Heart left ventricle (tissue), 16 donors: ENCODE results near the gene KREMEN1. TPM values are rescaled to one million over a fixed set of nuclear protein-coding genes. Genes with fewer than 3 reads are reported as not detected.

ENCODE experiments used
- ATAC-seq, 4 donors: fragments of 200-7000 bp; cut with Tn5 transposase; one replicate each; pipeline ENCODE4 v1.9.1; 2020 to 2022; ENCODE audit warnings: moderate library complexity in 4 of 4, mild to moderate bottlenecking in 3 of 4, moderate number of reproducible peaks in 1 of 4
- DNase-seq, 5 donors: peaks; one replicate each; pipeline ENCODE4 v3.0.0-alpha.2; 2020
- H3K27ac ChIP-seq, 12 donors: fragments of 200-600 bp; sonication (generic) in 4 of 12; one replicate each; pipeline versions ENCODE4 v1.5.0 to v1.8.0; 2016 to 2022; ENCODE audit warnings: mild to moderate bottlenecking in 2 of 12
- H3K27me3 ChIP-seq, 9 donors: fragments of 200-600 bp; sonication (generic) in 2 of 9; one replicate each; pipeline versions ENCODE4 v1.5.1 to v1.8.0; 2016 to 2022; ENCODE audit warnings: mild to moderate bottlenecking in 3 of 9
- H3K36me3 ChIP-seq, 9 donors: fragments of 200-600 bp; sonication (generic) in 2 of 9; one replicate each; pipeline versions ENCODE4 v1.5.0 to v1.8.0; 2018 to 2022; ENCODE audit warnings: mild to moderate bottlenecking in 2 of 9
- H3K4me1 ChIP-seq, 12 donors: fragments of 200-600 bp; sonication (generic) in 4 of 12; one replicate each; pipeline versions ENCODE4 v1.5.0 to v1.8.0; 2016 to 2022; ENCODE audit warnings: mild to moderate bottlenecking in 3 of 12
- H3K4me3 ChIP-seq, 12 donors: fragments of 200-600 bp; sonication (generic) in 4 of 12; one replicate each; pipeline versions ENCODE4 v1.5.0 to v1.8.0; 2017 to 2022; ENCODE audit warnings: mild to moderate bottlenecking in 9 of 12, moderate library complexity in 4 of 12
- H3K9me3 ChIP-seq, 12 donors: fragments of 200-600 bp; sonication (generic) in 4 of 12; one replicate each; pipeline versions ENCODE4 v1.5.0 to v1.8.0; 2016 to 2022; ENCODE audit warnings: mild to moderate bottlenecking in 1 of 12
- CTCF ChIP-seq, 12 donors: fragments of 200-600 bp; sonication (generic) in 4 of 12; IDR thresholded peaks; one replicate each; pipeline versions ENCODE4 v1.5.0 to v1.8.0; 2018 to 2022; ENCODE audit warnings: antibody characterized with exemption in 12 of 12, mild to moderate bottlenecking in 5 of 12
- POLR2A ChIP-seq, 2 donors: fragments of 450-650 bp; IDR thresholded peaks; one replicate each; pipeline ENCODE4 v1.6.1; 2017; ENCODE audit warnings: antibody characterized with exemption in 2 of 2, mild to moderate bottlenecking in 2 of 2, moderate library complexity in 2 of 2
- WGBS, 4 donors: extraction: QIAGEN DNeasy Blood & Tissue Kit in 2 of 4; methylation state at CpG; one replicate each; pipeline versions ENCODE4 v1.1.5 to v1.1.7; 2013 to 2018; 5-methylcytosine and 5-hydroxymethylcytosine counted together
- intact Hi-C, 10 donors: fragments of 100-400 bp; cut with DNase I; formaldehyde crosslinking; loops; one replicate each; pipeline versions ENCODE4 v1.11.1 to v1.14.2; 2022
- polyA plus RNA-seq, 2 donors: library from polyadenylated mRNA; stranded (reverse); fragments of 200-250 nt; gene quantifications; one replicate each; pipeline ENCODE4 v1.2.3, GENCODE V29; 2013
- total RNA-seq, 9 donors: library from RNA; depleted of rRNA in 2 of 9; stranded (reverse); fragments of >200 nt in 2 of 9; fragmentation: NEBNext Ultra II Directional in 3 of 9; extraction: Animal tissue kit (Norgen Biotek cat#: 25700) in 3 of 9; gene quantifications; one replicate each; pipeline versions ENCODE4 v1.1.0 to v1.2.4, GENCODE V29; 2016 to 2023
- donor health status: ischemic (EF 13 %, LVEDD 7.1; RV severe dilation, severe dysfunction).
- donor health status: healthy with polysubstance abuse.
- donor health status: DM: no; HTN: yes; CAD: no.
- donor health status: DM: no; HTN: no; CAD: no.
- donor health status: ischemic (EF 25% LVEDD 6.9; RV normal size, moderate dysfunction).
- donor health status: ischemic (EF 25% LVEDD 5.7; RV mildly dilated, moderate dysfunction).
- donor health status: healthy.
- donor health status: DM: yes; HTN: yes; CAD: no.
- donor health status: ischemic (EF 35%, LVEDD 5.7; RV mildly dilated, moderate dysfunction).
- donor health status: nonischemic (EF 11% LVEDD 7.7; RV severe dilation, severe dysfunction).
- donor health status: DM: yes; HTN: yes; CAD: no.
- donor health status: PGD.
- donor health status: ischemic (EF 29% LVEDD 5.4; RV normal size, mild dysfunction).
- donor health status: nonischemic (EF 23%, LVEDD 6.1; RV moderate dilation, normal function).

The KREMEN1 gene
- total and polyA plus RNA-seq, 11 donors = 24.3 to 67.8 (median 36.4) TPM

DNA sequence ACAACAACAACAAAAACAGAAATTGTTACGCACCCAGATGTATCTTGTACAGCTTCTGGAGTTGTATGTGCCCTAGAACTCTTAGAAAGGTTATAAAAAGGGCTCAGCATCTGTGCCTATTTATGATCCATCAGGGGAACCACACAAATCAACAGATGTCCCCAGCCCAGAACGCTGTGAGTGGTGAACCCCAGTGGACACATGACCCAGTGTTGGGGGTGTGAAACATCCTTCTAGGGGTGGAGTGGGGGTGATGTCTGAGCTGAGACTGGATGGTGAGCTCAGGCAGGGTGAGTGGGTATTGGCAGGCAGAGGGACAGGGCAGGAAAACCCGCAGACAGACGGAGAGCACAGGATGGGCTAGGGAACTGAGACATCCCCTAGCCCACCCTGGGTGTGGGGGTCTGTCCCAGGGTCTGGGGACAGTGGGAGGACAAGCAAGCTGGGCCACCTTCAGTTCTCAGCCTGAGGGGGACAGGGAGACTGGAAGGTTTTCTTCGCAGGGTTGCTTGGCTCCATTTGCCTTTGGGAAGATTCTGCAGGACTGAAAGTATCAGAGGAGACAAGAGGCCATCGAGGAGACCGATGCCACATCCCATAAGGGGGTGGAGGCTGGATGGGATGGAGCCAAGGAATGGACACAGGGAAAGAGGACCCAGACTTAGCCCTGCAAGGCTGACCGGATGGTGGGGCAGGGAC is 127.0 kb downstream of the KREMEN1 start:
- DNase-seq (peak in 1 of 5 donors; percentile 13), ATAC-seq (no peak)
- WGBS, 4 donors = 80 to 90% (median 83%) methylated on average over 8 of the region's 8 CpGs
- TF ChIP-seq POLR2A (IDR thresholded peaks at IDR 0.05) = no peak
- no peak for TF ChIP-seq CTCF (IDR thresholded peaks at IDR 0.05)
- Histone ChIP-seq H3K9me3 (peaks cover 0 to 5% (median 0%) of the 10 kb centered on the region in 12 donors), H3K27ac (no peak overlapping the region), H3K27me3 (no peaks in the 10 kb centered on the region), H3K36me3 (no peaks in the 10 kb centered on the region), H3K4me3 (no peak overlapping the region), H3K4me1 (peaks cover 0 to 25% (median 16%) of the 10 kb centered on the region in 12 donors)
- intact Hi-C loops = loop anchor here in 3 of 10 donors (5.0 kb wide), 2 partner anchors 42 to 47 kb away; no protein-coding TSS in a partner anchor

DNA sequence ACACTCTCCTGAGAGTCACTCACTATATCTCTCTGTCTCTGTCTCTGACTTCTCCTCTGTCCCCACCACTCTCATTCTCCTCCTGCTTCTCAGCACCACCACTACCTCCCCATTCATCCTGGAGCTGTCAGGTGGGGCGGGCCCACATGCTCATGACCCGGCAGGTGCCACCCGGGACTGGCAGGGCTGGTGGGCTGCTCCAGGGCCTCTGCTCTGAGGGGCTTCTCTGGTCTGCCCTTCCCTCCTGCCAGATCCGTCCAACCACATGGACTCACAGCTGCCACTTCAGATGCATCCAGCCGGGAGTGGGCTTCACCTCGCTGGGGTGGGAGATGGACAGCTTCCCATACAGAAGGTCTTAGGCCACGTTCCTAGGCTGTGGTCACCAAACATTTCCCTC is 128.1 kb downstream of the KREMEN1 start:
- ATAC-seq (no peak), DNase-seq (no peak)
- 94 to 98% (median 95%) methylated on average over 4 to 7 of the region's 7 CpGs for WGBS, 4 donors
- no peak overlapping the region for H3K4me3 ChIP-seq
- intact Hi-C loops = loop anchor here in 3 of 10 donors (5.0 kb wide), 2 partner anchors 41 to 46 kb away; no protein-coding TSS in a partner anchor
- H3K36me3 ChIP-seq = no peaks in the 10 kb centered on the region
- H3K27me3 ChIP-seq = peaks cover 0 to under 1% (median 0%) of the 10 kb centered on the region in 9 donors
- H3K4me1 ChIP-seq = peaks cover 0 to 22% (median 14%) of the 10 kb centered on the region in 12 donors
- no peak for TF ChIP-seq POLR2A (IDR thresholded peaks at IDR 0.05)
- TF ChIP-seq CTCF (IDR thresholded peaks at IDR 0.05) = no peak
- H3K9me3 ChIP-seq = peaks cover 0 to 5% (median 0%) of the 10 kb centered on the region in 12 donors
- H3K27ac ChIP-seq = no peak overlapping the region

DNA sequence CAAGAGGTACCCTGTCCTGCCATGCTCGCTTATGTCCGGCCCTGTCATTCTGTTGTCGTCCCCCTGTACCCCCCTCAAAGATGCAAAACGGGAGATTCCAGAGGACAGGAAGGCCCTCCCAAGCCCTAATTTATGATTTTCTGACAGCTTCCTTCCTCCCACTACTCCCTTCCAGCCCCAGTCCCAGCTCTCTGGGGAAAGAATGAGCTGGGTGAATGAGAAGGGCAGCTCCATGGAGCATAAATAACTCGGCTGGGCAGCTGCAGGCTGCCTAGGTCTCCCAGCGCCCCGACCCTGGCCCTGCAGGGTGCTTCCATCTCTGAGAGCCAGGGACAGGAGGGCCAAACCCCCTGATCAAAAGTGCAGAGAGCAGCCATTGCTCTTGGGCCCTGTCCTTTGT is 128.9 kb downstream of the KREMEN1 start:
- no peak for DNase-seq
- Histone ChIP-seq H3K27ac (peak overlapping the region in 9 of 12 donors; percentile 38 to 78 (median 61)), H3K4me3 (no peak overlapping the region), H3K9me3 (peaks cover 0 to 5% (median 0%) of the 10 kb centered on the region in 12 donors), H3K36me3 (no peaks in the 10 kb centered on the region), H3K27me3 (peaks cover 0 to 9% (median 0%) of the 10 kb centered on the region in 9 donors), H3K4me1 (peaks cover 0 to 28% (median 19%) of the 10 kb centered on the region in 12 donors)
- WGBS, 4 donors = 54 to 77% (median 62%) methylated on average over 6 to 7 of the region's 7 CpGs
- intact Hi-C loops = loop anchor here in 3 of 10 donors (5.0 kb wide), 2 partner anchors 41 to 46 kb away; no protein-coding TSS in a partner anchor
- ATAC-seq = peak in 1 of 4 donors; percentile 36
- no peak for TF ChIP-seq CTCF (IDR thresholded peaks at IDR 0.05)
- no peak for TF ChIP-seq POLR2A (IDR thresholded peaks at IDR 0.05)
